Measurements from ENCODE around the gene SLC1A2.

SLC1A2 gene

GRCh38 chr11:35287344-35287890 lies 131.9 kb downstream of the SLC1A2 start:
- no peak for DNase-seq (ENCODE audit: extremely low read depth, insufficient read length)
- no peak for TF ChIP-seq CTCF (IDR thresholded peaks at IDR 0.05; ENCODE audit: insufficient read depth, low read length, poor library complexity, severe bottlenecking)
- H3K36me3 ChIP-seq (ENCODE audit: control insufficient read depth, insufficient read depth, low read length), result no peaks in the 10 kb centered on the region
- H3K4me3 ChIP-seq (replicated peaks; ENCODE audit: low read depth, low read length), result no peak overlapping the region
- no peaks in the 10 kb centered on the region for H3K27me3 ChIP-seq (replicated peaks; ENCODE audit: control insufficient read depth, insufficient read depth, low read length)

- Histone ChIP-seq H3K36me3 (ENCODE audit: control insufficient read depth, insufficient read depth, low read length) (no peaks in the 10 kb centered on the region), H3K27me3 (replicated peaks; ENCODE audit: control insufficient read depth, insufficient read depth, low read length) (no peaks in the 10 kb centered on the region), H3K4me3 (replicated peaks; ENCODE audit: low read depth, low read length) (no peak overlapping the region)
- DNase-seq (ENCODE audit: extremely low read depth, insufficient read length), result no peak
- TF ChIP-seq CTCF (IDR thresholded peaks at IDR 0.05; ENCODE audit: insufficient read depth, low read length, poor library complexity, severe bottlenecking), result no peak
Measured at GRCh38 chr11:35286126-35286525, 133.2 kb downstream of the SLC1A2 start.

GRCh38 chr11:35285471-35285870 lies 133.9 kb downstream of the SLC1A2 start:
- Histone ChIP-seq H3K4me3 (replicated peaks; ENCODE audit: low read depth, low read length) (no peak overlapping the region), H3K27me3 (replicated peaks; ENCODE audit: control insufficient read depth, insufficient read depth, low read length) (no peaks in the 10 kb centered on the region), H3K36me3 (ENCODE audit: control insufficient read depth, insufficient read depth, low read length) (no peaks in the 10 kb centered on the region)
- no peak for TF ChIP-seq CTCF (IDR thresholded peaks at IDR 0.05; ENCODE audit: insufficient read depth, low read length, poor library complexity, severe bottlenecking)
- no peak for DNase-seq (ENCODE audit: extremely low read depth, insufficient read length)

GRCh38 chr11:35282221-35282882 lies 137.0 kb downstream of the SLC1A2 start:
- TF ChIP-seq CTCF (IDR thresholded peaks at IDR 0.05; ENCODE audit: insufficient read depth, low read length, poor library complexity, severe bottlenecking), result no peak
- no peak overlapping the region for H3K4me3 ChIP-seq (replicated peaks; ENCODE audit: low read depth, low read length)
- no peak for DNase-seq (ENCODE audit: extremely low read depth, insufficient read length)
- H3K36me3 ChIP-seq (ENCODE audit: control insufficient read depth, insufficient read depth, low read length), result no peaks in the 10 kb centered on the region
- no peaks in the 10 kb centered on the region for H3K27me3 ChIP-seq (replicated peaks; ENCODE audit: control insufficient read depth, insufficient read depth, low read length)

- no peak for TF ChIP-seq CTCF (IDR thresholded peaks at IDR 0.05; ENCODE audit: insufficient read depth, low read length, poor library complexity, severe bottlenecking)
- Histone ChIP-seq H3K36me3 (ENCODE audit: control insufficient read depth, insufficient read depth, low read length) (no peaks in the 10 kb centered on the region), H3K4me3 (replicated peaks; ENCODE audit: low read depth, low read length) (no peak overlapping the region), H3K27me3 (replicated peaks; ENCODE audit: control insufficient read depth, insufficient read depth, low read length) (no peaks in the 10 kb centered on the region)
- DNase-seq (ENCODE audit: extremely low read depth, insufficient read length), result no peak
Measured at GRCh38 chr11:35281169-35281688, 138.1 kb downstream of the SLC1A2 start.
